HG03025 (cell line): ENCODE data around the gene KLRC4.
A peak's percentile ranks its signal among the peaks of the same experiment; 100 is the strongest.
"Not testable (repeated sequence)": the region's sequence is repeated elsewhere in the genome, so short reads cannot be mapped to it uniquely, and the experiment has no call there.

ENCODE experiments used
- ATAC-seq: cut with Tn5 transposase; IDR thresholded peaks from one replicate; pipeline ENCODE4 v1.9.1; 2021; ENCODE audit warnings: mild to moderate bottlenecking, moderate library complexity; ENCODE audit not compliant: unreplicated experiment, low FRiP score

Gene KLRC4

DNA sequence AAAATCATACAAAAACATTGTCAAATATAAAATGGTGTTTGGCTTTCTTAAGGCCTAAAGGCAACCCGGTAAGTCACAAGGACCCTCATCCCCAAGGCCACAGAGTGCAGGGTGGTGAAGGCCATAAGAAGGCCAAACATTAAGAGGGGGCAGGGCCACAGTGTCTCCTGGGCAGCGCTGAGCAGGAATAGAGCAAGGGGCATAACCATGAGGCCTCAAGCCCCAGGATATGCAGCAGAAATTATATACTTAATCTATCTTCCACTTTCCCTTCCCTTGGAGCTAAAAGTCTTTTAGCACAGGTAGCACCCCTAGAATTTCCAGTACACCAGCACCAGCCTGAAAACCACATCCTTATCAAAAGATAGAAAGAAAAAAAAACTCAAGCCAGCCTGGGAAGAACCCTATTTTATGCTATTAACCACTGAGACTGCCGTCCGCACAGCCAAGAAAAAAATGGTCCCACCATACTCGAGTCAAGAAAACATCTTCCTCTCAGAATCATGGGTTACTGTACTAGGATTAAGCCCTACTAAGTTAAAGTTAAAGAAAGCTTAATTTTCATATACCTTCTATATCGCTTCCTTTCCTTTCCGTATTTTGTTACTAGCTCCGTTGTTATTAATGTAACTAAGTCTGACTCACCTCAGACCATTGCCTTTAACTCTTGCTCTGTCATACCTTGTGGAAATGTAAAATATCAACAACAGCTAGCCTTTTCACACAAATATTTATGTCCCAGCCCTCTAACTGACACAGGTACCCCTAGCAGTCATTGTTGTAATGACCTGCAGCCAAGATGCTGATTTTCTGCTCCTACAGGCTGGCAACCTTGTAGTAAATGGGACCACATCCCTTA, 39.8 kb downstream of the KLRC4 start:
- no peak for ATAC-seq

DNA sequence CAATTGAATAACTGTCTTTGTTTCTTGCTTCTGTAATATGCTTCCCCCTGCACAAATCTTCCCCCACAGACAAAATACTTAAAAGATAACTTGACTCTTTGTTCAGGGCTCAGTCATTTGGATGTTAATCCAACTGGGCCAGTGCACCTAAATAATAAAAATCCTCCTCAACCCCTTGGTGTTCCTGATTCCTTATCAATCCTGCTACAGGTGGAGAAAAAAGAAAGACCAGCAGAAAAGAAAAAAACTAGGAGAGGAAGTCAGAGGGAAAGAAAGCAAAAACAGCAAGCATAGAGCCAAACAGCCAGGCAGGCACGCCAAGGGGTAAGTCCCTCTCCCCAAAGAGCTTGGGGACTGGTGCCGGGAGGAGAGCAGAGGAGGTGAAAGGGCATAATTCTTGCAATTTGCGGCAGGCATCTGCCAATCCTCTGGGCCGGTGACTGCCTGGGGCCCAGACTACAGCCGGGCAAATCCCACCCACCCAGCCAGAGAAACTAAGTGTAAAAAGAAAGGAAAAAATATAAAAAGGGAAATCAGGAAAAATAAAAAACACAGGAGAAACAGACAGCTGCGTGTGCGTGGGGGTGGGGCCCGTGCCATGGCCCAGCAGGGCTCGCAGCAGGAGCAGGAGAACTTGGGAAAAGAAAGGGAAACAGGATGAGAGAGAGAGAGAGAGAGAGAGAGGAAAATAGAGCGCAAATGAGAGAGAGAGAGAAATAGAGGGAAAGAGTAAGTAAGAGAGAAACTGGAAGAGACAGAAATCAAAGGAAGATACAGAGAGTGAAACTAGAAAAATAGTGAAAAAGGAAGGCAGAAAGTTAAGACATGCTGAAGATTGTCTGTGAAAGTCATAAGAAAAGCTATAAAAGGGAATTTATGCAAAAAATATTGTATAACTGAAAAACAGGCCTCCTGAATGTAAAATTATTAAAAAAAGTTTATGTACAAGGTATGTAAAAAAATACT, 41.1 kb downstream of the KLRC4 start:
- no peak for ATAC-seq

DNA sequence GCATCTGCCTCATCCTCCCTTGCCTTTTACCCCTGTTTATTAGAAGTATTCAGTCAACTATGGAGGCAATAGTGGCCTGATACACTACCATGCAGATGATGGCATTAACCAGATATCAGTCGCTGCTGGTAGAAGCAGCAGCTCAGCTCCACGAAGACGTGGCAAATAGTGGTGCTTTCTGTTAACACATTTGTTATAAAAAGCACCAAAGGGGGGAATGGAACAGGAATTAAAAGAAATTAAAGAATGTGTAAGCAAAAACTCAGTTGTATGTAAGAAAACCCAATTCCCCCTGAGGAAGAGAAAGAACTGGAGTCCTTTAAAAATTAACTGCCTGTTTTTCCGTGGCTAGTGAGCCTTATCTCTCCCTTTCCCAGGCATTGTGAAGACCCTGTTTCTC, 41.8 kb downstream of the KLRC4 start:
- ATAC-seq, result not testable (repeated sequence)

DNA sequence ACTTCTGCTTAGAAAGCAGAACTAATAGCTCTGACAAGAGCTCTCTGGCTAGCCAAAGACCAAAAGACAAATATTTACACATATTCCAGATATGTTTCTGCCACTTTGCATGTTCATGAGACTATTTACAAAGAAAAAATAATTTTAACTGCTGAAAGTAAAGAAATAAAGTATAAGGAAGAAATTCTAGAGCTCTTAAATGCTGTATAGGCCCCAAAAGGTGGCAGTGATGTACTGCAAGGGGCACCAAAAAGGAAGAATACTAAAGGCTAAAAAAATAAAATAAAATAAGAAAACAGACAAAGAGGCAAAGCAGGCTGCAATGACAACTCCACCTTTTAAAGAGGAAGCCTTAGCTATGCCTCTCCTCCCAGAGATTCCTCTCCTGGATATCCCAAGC, 42.7 kb downstream of the KLRC4 start:
- ATAC-seq, result no peak

DNA sequence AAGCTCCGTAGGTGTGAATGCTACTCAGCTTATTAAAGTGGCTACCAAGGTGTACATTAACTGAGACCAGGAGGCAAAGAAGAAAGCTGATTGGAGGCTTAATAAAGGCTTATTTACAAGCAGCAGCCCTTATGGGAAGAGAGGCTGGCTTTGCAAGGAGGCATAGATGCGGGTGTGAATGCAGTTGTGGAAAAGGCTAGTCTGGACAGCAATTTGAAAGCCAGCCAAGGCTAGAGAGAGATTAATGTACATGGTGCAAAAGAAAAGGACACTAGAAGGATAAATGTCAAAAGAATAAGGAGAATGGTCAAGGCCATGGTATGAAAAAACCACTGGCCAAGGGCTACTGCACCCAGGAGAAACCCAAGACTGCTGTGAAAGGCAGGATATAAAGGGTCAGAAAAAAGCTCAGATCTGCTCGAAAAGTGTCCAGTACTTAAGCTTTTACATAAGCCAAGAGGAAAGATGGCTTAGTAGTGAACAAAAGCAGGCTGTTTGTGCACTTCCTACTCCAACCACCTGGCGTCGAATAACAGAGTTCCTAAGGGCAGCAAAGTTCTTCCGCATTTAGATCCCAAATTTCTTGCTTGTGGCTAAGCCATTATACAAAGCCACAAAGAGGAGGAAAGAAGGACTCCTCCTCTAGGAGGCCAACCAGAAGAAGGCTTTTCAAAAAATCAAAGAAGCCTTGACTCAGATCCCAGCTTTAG, 43.7 kb downstream of the KLRC4 start:
- ATAC-seq, result no peak

DNA sequence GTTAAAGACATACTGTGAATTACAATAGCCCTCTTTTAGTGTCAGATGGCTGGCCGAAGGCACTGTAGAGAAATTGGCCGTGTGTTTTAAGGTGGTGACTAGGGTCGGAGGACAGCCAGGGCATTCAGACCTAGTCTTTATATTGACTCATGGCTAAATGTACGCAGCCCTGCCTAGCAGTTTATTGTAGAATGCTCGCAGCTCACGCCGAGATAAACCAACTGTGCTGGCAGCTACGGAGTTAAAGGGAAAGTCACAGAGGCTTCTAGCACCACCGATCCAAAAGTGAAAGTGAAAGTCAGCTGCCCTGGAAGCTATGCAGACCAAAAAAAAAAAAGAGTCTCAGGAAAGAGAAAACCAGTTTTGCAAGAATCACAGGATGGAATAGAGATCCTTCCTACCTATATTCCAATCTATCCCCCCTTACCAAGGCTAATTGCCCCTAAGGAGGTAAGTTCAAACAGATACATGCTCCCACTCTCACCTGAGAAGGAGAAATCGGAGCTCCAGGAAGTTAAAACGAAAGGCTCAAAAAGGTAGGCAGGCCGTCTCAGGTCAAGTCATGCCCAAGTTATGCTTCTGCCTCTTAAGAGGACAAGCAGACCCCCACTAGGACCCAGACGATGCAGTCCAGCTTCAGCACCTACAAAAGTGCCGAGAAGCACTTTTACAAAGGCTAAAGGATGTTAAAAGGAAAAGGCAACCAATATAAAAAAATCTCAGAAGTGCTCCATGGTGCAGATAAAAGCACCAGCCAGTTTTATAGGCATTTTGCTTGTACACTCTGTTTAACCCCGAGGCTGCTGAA, 44.5 kb downstream of the KLRC4 start:
- ATAC-seq, result peak; percentile 52

DNA sequence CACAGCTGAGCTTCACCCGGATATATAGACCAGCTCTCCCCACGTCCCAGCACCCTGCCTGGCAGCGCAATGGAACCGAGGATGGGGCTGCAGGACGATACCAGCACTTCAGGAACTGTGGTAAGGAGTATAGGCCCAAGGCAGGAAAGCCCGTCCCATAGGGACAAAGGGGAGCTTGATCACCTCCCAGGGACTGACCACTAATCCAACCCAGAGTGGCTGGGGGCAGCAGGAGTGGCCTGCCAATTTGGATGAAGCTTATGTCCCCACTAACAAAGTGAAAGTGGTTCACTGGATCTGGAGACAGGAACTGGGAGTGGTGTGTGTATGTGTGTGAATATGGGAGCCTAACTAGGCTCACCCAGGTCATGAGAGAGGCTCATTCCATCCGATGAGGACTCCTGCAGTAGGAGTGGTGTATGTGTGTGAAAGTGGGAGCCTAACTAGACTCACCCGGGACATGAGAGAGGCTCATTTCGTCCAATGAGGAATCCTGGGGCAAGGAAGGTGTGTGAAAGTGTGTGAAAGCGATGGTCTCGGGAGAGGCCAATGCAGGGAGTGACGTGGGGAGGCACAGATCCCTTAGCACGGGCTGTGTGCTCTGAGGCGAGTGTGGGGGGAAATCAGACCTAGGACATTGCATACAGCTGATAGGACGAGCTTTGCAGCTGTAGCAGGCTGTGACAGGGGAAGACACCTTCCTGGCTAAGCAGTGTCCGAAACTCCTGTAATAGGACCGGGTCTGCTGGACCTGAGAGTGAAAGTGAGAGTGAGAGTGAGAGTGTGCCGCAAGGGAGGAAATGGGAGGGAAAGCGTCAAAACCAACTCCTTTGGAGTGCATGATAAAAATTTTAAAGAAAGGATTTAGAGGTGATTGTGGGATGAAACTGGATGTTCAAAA, 45.4 kb downstream of the KLRC4 start:
- ATAC-seq, result peak; percentile 91

DNA sequence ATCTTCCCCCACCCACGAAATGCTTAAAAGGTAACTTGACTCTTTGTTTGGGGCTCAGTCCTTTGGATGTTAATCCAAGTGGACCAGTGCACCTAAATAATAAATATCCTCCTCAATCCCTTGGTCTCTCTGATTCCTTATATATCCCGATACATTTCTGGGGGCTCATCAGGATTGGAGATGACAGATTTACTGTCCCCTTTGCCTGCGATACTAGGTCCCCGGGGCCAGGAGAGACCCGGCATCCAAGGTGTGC, 46.0 kb downstream of the KLRC4 start:
- ATAC-seq, result no peak

DNA sequence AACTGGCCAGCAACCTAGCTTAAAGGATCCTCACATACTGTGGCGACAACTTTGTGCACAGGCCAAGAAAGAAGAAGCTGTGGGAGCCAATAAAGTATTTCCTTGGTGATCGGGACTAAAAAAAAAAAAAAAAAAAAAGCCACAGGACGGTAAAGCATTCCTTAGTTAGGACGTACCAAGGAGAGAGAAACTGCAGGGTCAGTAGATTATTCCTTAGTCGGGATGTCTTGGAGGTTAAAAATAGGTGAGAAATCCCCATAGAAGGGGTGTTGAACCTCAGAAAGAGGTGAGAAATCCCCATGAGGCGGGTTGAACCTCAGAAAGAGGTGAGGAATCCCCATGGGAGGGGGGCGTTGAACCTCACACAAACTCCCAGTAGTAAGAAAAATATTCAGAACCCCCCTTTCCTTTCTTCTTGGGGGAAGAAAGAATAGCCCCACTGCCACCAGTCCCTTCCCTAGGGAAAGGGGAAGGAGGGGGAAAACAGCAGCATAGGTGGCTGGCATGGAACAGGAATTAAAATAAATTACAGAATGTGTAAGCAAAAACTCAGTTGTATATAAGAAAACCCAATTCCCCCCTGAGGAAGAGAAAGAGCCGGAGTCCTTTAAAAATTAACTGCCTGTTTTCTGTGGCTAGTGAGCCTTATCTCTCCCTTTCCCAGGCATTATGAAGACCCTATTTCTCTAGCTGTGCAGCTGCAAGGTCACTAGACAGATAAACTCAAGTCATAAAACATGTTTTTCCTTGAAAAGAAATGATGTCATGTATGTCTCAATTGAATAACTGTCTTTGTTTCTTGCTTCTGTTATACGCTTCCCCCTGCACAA, 46.5 kb downstream of the KLRC4 start:
- no peak for ATAC-seq

DNA sequence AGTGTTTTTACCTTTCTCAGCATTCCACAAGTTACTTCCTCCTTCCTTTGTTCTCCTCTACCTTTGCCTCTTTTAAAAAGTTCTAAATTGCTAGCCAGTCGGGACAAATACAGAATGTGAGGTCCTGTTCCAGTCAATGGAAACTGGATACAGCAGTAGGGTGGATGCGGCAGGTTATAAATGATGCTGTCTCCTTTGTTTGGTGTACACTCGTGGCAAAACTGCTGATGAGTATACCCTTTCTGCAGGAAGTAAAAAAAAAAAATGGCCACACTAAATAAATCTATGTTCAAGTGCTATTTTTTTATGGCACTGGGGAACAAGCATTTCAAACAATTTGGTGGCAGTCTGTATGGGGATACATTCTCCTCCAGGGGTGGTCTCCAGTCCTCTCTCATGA, 47.2 kb downstream of the KLRC4 start:
- ATAC-seq, result no peak

DNA sequence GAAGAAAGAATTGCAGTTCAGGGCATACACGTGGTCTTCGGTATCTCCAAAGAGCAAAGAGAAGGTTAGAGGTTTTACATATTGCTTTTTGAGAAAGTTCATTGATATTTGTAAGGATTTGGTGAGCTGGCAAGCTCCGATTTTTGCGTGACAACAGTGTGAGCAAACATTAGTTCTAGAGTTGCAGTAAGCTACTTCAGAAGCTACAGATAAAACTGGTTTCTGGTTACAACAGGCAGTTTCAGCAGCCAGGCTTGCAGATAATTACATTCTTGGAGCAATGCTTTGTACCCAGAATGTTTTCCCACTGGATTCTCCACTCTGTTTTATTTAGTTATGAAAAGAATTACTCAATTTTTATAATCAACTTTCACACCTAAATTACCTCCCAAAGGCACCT, 47.9 kb downstream of the KLRC4 start:
- no peak for ATAC-seq

DNA sequence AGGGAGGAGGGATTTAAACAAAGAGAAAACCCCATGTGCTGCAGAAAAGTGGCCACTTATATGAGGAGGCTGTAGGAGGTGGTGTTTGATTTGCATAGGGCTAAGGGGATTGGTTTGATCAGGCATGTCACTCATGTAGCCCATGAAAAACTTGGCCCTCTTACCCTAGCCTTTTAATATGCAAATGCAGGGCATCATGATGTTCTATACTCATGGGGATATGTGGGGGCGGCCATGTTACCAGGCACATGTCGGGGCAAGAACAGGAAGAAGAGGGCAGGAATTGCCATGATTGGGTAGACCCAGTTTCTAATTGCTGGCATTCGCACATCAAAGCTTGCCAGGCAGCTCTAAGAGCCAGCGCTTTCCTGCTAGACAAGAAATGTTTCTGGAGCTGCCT, 48.5 kb downstream of the KLRC4 start:
- no peak for ATAC-seq

DNA sequence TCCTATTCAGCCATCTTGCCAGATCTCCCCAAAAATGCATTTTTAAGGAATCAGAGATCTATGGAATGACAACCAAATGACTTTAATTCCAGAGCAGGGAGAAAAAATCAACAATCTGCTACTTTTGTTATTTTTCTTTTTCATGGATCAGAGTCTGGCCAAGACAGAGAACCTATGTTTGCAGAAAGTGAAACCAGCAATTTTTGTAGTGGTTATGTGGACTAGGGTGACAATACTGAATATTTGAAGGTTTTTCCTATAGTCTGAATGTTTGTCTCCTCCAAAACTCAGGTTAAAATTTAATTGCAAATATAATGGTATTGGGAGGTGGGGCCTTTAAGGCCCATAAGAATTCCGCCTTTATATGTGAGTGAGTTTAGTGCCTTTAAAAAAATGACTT, 50.6 kb downstream of the KLRC4 start:
- ATAC-seq, result no peak

DNA sequence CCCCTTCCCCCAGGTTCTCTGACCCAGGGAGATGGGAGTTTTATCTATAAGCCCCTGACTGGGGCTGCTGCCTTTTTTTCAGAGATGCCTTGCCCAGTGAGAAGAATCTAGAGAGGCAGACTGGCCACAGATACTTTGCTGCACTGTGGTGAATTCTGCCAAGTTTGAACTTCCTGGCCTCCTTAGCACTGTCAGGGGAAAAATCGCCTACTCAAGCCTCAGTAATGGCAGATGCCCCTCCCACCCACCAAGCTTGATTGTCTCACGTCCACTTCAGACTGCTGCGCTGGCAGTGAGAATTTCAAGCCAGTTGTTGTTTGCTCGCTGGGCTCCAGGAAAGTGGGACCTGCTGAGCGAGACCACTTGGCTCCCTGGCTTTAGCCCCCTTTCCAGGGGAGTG, 51.4 kb downstream of the KLRC4 start:
- ATAC-seq, result no peak
